GM12872 (cell line): Measurements from ENCODE around the gene MAPK8IP3.

Experiments used
- TF ChIP-seq, protein P1 (sequence below): IDR thresholded peaks from 3 replicates; pipeline ENCODE4 v1.5.1; 2011; ENCODE audit warnings: low read depth, mild to moderate bottlenecking, low read length, moderate library complexity; ENCODE audit not compliant: insufficient read depth

Gene MAPK8IP3

DNA sequence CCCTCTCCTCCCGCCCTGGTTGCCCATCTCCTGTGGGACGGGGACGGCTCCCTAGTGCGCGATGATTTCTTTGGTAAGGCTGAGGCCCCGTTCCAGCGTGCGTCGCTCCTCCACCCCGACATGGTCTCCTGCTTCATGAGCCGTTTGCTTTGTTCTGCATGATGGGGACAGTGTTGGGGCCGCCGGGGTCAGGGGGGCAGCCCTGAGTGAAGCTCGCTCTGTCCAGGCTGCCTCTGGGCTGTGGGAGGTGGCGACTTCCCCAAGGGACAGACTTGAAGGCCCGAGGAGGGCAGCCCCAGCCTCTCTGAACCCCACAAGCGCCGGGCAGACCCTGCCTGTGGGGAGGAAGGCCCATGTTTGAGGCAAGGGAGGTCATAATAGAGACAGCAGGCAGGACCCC, 52.9 kb downstream of the MAPK8IP3 start:
- TF ChIP-seq, protein P1, sequence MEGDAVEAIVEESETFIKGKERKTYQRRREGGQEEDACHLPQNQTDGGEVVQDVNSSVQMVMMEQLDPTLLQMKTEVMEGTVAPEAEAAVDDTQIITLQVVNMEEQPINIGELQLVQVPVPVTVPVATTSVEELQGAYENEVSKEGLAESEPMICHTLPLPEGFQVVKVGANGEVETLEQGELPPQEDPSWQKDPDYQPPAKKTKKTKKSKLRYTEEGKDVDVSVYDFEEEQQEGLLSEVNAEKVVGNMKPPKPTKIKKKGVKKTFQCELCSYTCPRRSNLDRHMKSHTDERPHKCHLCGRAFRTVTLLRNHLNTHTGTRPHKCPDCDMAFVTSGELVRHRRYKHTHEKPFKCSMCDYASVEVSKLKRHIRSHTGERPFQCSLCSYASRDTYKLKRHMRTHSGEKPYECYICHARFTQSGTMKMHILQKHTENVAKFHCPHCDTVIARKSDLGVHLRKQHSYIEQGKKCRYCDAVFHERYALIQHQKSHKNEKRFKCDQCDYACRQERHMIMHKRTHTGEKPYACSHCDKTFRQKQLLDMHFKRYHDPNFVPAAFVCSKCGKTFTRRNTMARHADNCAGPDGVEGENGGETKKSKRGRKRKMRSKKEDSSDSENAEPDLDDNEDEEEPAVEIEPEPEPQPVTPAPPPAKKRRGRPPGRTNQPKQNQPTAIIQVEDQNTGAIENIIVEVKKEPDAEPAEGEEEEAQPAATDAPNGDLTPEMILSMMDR, result no peak

DNA sequence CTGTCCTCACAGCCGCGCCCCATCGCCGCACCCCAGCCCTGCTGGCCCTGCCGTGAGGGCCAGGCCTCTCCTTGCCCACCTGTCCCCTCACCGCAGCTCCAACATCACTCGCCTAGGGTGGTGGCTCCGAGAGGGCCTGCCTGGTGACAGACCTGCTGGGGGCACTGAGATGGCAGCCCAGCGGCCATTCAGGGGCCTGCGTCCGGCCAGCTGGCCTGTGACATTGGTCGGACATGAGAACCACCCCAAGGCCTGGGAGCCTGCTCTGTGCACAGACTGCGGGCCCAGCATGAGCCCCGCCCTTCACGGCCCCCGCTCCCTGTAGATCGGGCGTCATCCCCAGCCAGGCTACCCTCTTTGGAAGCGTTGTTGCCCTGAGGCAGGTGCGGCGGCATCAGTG, 53.5 kb downstream of the MAPK8IP3 start:
- TF ChIP-seq, protein P1, result no peak

DNA sequence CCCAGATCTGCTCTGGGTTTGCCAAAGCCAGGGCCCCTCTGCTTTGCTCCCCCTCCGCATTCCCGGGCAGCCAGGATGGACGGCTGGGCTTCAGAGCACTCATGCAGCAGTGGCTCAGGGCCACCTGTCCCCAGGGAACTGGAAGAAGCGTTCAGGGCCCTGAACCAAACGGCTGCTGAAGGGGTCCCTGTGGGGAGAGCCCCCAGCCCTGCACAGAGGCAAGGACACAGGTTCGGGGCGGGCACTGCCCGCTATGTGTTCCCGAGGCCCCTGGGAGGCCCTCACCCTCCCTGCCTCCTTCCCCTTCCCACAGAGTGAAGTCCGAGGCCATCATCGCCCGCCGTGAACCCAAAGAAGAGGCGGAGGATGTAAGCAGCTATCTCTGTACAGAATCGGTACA, 54.9 kb downstream of the MAPK8IP3 start:
- TF ChIP-seq, protein P1, result no peak

DNA sequence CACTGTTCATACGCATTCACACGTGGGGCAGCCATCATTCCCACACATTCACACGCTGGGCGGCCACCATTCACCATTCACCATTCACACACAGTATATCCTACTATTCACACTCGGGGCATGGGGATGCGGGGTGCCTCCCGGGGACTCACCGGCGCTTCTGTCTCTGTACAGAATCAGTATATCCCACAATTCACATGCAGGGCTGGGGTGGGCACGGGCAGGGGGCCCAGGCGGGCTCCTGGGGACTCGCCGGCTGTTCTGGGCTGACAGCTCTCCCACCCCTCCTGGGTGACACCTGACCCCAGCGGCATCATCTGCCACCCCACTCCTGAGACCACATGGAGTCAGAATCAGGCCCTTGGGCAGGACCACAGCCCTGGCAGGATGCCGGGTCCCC, 55.8 kb downstream of the MAPK8IP3 start:
- TF ChIP-seq, protein P1, result no peak

DNA sequence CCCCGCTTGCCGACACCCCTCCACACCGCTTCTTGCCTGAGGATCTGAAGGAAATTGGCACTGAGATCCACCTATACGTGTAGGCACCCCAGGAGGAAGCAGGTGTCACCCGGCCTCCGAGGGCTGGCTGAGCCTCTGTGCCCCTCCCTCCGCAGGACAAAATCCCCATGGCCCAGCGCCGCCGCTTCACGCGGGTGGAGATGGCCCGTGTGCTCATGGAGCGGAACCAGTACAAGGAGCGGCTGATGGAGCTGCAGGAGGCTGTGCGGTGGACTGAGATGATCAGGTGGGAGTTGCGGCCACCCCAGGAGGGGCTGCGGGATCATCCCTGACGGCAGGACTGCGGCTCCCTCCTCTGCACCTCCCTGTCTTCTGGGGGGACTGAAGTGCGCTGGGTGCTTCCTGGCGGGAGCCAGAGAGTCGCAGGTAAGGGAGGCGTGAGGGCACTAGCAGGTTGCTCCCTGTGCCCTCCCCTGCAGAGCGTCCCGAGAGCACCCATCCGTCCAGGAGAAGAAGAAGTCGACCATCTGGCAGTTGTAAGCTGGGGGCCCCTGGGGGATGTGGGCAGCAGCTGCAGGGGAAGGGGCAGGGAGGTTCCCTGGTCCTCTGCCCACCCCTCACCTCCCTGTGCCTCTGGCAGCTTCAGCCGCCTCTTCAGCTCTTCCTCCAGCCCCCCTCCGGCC, 56.3 kb downstream of the MAPK8IP3 start:
- TF ChIP-seq, protein P1, result no peak

DNA sequence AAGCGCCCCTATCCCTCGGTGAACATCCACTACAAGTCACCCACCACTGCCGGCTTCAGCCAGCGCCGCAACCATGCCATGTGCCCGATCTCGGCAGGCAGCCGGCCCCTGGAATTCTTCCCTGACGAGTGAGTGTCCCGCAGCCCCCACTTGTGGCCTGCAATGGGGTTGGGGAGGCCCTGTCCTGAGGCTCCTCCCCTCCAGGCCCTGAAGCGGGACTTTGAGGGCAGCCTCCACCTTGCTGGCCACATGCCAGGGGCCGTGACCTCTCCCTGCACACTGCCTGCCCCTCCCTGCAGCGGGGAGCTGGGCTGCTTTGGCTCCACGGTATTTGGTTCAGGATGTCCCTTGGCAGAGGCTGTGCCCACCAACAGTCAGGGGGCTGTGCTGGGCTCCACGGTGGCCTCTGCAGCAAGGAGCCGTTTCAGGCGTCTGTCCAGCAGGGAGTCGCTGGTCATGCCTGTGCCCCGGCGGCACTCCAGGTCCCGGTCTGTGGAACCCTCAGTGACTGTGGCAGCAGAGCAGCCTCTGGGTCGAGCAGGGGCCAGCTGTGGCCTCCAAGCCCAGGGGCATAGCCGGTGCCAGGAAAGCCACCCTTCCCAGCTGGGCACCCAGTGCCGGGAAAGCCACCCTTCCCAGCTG, 57.0 kb downstream of the MAPK8IP3 start:
- TF ChIP-seq, protein P1, result no peak

DNA sequence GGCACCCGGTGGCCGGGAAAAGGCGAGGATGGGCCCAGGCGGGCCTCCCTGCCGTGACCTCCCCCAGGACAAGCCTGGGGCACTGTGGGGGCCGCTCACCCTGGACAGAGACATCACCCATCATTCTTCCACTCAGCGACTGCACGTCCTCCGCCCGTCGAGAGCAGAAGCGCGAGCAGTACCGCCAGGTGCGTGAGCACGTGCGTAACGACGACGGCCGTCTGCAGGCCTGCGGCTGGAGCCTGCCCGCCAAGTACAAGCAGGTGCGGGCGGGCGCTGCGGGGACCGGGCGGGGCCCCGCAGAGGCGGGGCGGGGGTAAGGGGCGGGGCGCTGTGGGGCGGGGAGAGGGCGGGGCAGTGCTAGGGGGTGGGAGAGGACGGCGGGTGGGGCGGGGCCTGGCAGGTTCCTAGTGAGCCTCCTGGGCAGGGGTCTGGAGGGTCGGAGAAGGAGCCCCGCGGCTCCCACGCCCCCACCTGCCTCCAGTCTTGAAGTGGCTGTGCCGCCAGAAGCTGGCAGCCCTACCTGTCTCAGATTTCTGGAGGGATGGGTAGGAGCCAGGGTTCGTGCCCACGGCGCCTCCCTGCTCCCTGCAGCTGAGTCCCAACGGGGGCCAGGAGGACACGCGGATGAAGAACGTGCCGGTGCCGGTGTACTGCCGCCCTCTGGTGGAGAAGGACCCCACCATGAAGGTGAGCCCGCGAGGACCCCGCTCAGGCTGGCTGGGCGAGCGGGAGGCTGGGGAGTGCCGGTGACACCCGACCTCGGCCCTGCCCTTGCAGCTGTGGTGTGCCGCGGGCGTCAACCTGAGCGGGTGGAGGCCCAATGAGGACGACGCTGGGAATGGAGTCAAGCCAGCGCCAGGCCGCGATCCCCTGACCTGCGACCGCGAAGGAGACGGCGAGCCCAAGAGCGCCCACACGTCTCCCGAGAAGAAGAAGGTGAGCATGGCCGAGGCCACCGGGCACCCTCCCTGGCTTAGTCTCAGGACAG, 57.8 kb downstream of the MAPK8IP3 start:
- TF ChIP-seq, protein P1, result no peak
